ENCODE data around the gene IMPDH1.

DNA sequence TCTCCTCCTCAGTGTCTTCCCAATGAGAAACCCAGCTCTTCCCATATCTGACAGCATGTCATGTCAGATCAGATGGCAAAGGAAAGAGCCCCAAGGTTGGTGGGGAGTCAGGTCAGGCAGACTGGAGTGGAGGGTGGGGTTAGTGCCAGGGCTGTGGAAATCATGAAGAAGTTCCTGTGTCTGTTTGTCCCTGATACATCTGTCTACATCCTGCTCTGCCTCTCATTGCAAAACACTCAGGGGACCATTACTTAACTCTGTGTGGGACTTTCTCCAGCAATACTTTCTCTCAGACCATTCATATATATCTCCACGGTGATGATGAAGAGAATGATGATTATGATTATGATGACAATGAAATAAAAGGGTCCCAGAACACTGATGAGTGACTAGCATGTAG lies 51.5 kb downstream of the IMPDH1 start:
- TF ChIP-seq CTCF (IDR thresholded peaks at IDR 0.05) (no peak), POLR2A (IDR thresholded peaks at IDR 0.05) (no peak)
